Activated naive CD4-positive, alpha-beta T cell treated with anti-CD3 and anti-CD28 coated beads, Interleukin-2, amount 10 ng/mL, durations not matched to agents 7 days and 5 days (primary cell): ENCODE measurements around the gene ZNF296.

Experiments
- CTCF ChIA-PET: fragments of 350-600 bp; sonication (Branson Sonifier 250); formaldehyde crosslinking; loops from one replicate; lab custom pipeline; 2021; ENCODE audit warnings: antibody characterized with exemption; lab: Charles Lee
- DNase-seq: peaks from one replicate; pipeline ENCODE4 v3.0.0-alpha.2; 2020
- H3K27ac Mint-ChIP-seq: one replicate; pipeline ENCODE4 v1.8.0; 2021; ENCODE audit warnings: mild to moderate bottlenecking, moderate library complexity, mixed read lengths
- H3K27me3 Mint-ChIP-seq: one replicate; pipeline ENCODE4 v1.8.0; 2021; ENCODE audit warnings: mild to moderate bottlenecking, mixed read lengths
- H3K36me3 Mint-ChIP-seq: one replicate; pipeline ENCODE4 v1.8.0; 2021; ENCODE audit warnings: mixed read lengths
- H3K4me1 Mint-ChIP-seq: one replicate; pipeline ENCODE4 v1.8.0; 2021; ENCODE audit warnings: mixed read lengths
- H3K4me3 Mint-ChIP-seq: one replicate; pipeline ENCODE4 v1.8.0; 2021; ENCODE audit warnings: mild to moderate bottlenecking, moderate library complexity, mixed read lengths
- H3K9me3 Mint-ChIP-seq: one replicate; pipeline ENCODE4 v1.8.0; 2021; ENCODE audit warnings: mixed read lengths

Gene ZNF296

DNA sequence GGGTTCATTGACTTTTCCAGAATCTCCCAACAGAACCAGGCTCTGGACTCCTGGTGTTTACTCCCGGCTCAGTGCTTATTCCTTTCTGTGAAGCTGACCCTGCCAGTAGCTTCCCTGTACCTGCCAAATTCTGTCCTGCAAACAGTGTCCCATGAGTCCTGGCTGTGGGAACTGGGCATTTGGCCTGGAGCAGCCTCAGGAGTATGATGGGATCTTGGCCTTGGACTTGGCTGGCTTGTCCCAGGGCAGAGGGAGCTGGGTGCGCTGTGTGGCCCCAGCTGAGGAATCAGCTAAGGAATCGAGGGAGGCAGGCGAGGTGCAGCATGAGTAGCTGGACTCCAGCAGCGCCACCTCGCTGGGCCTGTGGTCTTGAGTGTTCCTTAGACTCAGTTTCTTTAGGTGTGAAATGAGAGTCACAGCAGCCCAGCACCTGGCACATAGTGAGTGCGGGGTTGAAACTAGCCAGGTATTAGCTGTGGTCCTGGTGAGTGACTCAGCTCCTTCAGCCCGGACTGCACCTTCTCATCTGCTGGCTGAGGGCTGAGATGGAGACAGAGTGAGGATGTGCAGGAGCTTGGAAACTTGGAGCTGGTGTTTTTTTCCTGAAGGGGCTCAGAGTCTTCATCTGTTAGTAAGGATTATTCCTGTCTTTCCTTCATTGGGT is 27.1 kb downstream of the ZNF296 start:
- CTCF ChIA-PET: interaction anchor here (0.6 to 3.1 kb wide), 3 partner anchors 10 to 70 kb away, joined by 3 to 18 read pairs (median 6); no protein-coding TSS in a partner anchor
- no peak overlapping the region for H3K27ac Mint-ChIP-seq
- no peaks in the 10 kb centered on the region for H3K27me3 Mint-ChIP-seq
- H3K9me3 Mint-ChIP-seq: no peaks in the 10 kb centered on the region
- peaks cover 29% of the 10 kb centered on the region for H3K4me1 Mint-ChIP-seq
- peaks cover 32% of the 10 kb centered on the region for H3K36me3 Mint-ChIP-seq
- no peak overlapping the region for H3K4me3 Mint-ChIP-seq
- no peak for DNase-seq

DNA sequence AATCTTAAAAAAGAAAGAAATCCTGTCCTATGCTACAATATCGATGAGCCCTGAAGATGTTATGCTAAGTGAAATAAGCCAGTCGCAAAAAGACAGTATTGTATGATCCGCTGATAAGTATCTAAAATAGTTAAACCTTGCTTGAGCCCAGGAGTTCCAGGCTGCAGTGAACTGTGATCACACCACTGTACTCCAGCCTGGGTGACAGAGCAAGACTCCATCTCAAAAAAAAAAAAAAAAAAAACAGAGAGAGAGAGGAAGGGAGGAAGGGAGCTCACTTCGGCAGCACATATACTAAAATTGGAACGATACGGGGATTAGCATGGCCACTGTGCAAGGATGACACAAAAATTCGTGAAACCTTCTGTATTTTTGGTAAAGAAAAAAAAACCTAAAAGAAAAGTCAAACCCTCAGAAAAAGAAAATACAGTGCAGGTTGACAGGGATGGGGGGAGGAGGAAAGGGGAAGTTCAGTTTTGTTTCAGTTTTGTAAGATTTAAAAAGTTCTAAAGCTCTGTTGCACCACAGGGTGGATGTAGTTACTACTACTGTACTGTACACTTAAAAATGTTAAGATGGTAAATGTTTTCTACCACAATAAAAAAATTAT is 29.0 kb downstream of the ZNF296 start:
- Mint-ChIP-seq H3K27ac (peak overlapping the region; percentile 86), H3K27me3 (no peaks in the 10 kb centered on the region), H3K4me1 (peaks cover 29% of the 10 kb centered on the region), H3K9me3 (no peaks in the 10 kb centered on the region), H3K36me3 (peaks cover 22% of the 10 kb centered on the region), H3K4me3 (peak overlapping the region; percentile 66)
- CTCF ChIA-PET: interaction anchor here (0.7 to 1.1 kb wide), 3 partner anchors 8 to 47 kb away, joined by 3 to 4 read pairs (median 4); partner anchors contain the start of gene CLASRP
- no peak for DNase-seq

GRCh38 chr19:45046355-45046754 is 29.9 kb downstream of the ZNF296 start:
- CTCF ChIA-PET: interaction anchor here (3.1 kb wide), 1 partner anchor 13 kb away, joined by 13 read pairs; no protein-coding TSS in a partner anchor

DNA sequence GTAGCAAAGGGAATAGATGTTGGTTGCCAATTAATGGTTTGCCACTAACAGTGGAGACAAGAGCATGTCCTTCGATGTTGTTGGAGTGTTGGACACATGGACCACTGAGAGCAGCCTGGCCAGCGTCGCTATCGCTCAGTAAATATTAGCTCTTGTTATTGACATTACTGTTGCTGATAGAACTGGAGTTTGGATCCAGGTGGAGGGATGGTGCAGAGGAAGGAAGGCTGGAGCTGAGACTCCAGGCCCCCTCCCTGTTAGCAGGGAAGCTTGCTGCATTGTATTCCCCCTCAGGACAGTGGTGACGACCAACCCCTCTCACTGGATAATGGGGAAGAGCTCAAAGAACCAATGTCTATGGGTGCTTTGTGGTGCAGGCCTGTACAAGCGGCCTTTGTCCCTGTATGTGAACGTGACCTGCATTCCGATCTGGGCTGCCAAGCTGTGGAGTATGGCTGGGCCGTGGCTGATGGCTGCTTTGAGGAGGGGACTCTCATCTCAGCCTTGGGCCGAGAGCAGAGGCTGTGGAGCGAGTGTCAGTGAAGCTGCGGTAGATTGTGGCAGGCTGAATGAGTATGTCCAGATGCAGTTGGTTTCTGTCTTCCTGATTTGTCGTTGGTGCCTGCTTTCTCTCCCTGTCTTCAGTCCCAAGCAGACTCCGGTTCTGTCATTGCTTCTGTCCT is 30.5 kb downstream of the ZNF296 start:
- CTCF ChIA-PET: interaction anchor here (0.5 to 3.1 kb wide), 2 partner anchors 13 to 144 kb away, joined by 3 to 13 read pairs; no protein-coding TSS in a partner anchor
- H3K4me3 Mint-ChIP-seq: no peak overlapping the region
- no peak for DNase-seq
- no peak overlapping the region for H3K27ac Mint-ChIP-seq
- H3K9me3 Mint-ChIP-seq: no peaks in the 10 kb centered on the region
- H3K27me3 Mint-ChIP-seq: no peaks in the 10 kb centered on the region
- peaks cover 29% of the 10 kb centered on the region for H3K36me3 Mint-ChIP-seq
- H3K4me1 Mint-ChIP-seq: peaks cover 40% of the 10 kb centered on the region

More at GRCh38 chr19:45046355-45046754, 29.9 kb downstream of the ZNF296 start:
- no peak for DNase-seq
- Mint-ChIP-seq H3K27ac (no peak overlapping the region), H3K27me3 (no peaks in the 10 kb centered on the region), H3K4me3 (no peak overlapping the region), H3K4me1 (peaks cover 38% of the 10 kb centered on the region), H3K9me3 (no peaks in the 10 kb centered on the region), H3K36me3 (peaks cover 27% of the 10 kb centered on the region)

- Mint-ChIP-seq H3K4me1 (peaks cover 45% of the 10 kb centered on the region), H3K27ac (no peak overlapping the region), H3K9me3 (no peaks in the 10 kb centered on the region), H3K36me3 (peaks cover 32% of the 10 kb centered on the region), H3K4me3 (peak overlapping the region; percentile 19), H3K27me3 (no peaks in the 10 kb centered on the region)
- CTCF ChIA-PET: interaction anchor here (5.1 kb wide), 1 partner anchor 19 kb away, joined by 22 read pairs; no protein-coding TSS in a partner anchor
- no peak for DNase-seq
Observed at GRCh38 chr19:45041125-45041524, 35.2 kb downstream of the ZNF296 start.

DNA sequence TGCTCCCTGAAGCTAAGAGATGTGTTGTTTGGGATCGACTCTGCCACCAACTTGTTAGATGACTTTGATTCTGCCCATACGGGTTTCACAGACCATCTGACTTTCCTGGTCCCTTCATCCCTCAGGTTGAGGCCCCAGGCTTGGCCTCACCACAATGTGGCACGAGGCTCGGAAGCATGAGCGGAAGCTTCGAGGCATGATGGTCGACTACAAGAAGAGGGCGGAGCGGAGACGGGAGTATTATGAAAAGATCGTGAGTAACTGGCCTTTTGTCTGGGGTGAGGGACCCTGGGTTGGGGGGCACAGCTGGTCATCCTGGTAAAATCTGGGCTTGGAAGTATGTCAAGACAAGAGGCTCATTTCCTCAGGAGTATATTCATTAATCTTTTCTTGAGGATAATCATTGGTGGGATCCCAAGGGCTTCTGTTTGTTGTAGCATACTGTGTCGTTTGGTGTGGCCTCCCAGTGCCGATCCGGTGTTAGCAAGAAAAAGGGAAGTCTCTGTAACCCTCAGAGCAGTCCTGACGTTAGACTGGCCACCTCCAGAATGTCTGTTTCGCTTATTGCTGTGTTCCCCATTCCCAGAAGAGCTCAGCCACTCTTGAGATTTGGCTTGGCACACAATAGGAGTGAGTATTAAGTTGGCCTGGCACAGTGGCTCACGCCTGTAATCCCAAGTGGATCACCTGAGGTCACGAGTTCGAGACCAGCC is 36.1 kb downstream of the ZNF296 start:
- DNase-seq: no peak
- peaks cover 37% of the 10 kb centered on the region for H3K4me1 Mint-ChIP-seq
- H3K4me3 Mint-ChIP-seq: peak overlapping the region; percentile 99
- no peaks in the 10 kb centered on the region for H3K27me3 Mint-ChIP-seq
- peak overlapping the region; percentile 99 for H3K27ac Mint-ChIP-seq
- no peaks in the 10 kb centered on the region for H3K9me3 Mint-ChIP-seq
- peaks cover 32% of the 10 kb centered on the region for H3K36me3 Mint-ChIP-seq
- CTCF ChIA-PET: interaction anchor here (0.5 to 5.1 kb wide), 5 partner anchors 7 to 883 kb away, joined by 3 to 22 read pairs (median 3); no protein-coding TSS in a partner anchor

- CTCF ChIA-PET: interaction anchor here (0.5 to 5.1 kb wide), 7 partner anchors 8 to 882 kb away, joined by 3 to 22 read pairs (median 3); no protein-coding TSS in a partner anchor
- no peaks in the 10 kb centered on the region for H3K27me3 Mint-ChIP-seq
- H3K36me3 Mint-ChIP-seq: peaks cover 33% of the 10 kb centered on the region
Observed at GRCh38 chr19:45038931-45039893, 37.1 kb downstream of the ZNF296 start, which contains the start of gene CLASRP. CLASRP (plus strand) TSS chr19:45039045; CDS start chr19:45040213, 1,168 bp downstream.

GRCh38 chr19:45037393-45038169 is 38.7 kb downstream of the ZNF296 start:
- CTCF ChIA-PET: no interaction called here
- DNase-seq: no peak
- no peak overlapping the region for H3K27ac Mint-ChIP-seq
- no peaks in the 10 kb centered on the region for H3K27me3 Mint-ChIP-seq
- H3K36me3 Mint-ChIP-seq: peaks cover 38% of the 10 kb centered on the region
- H3K4me3 Mint-ChIP-seq: peak overlapping the region; percentile 15
- H3K9me3 Mint-ChIP-seq: no peaks in the 10 kb centered on the region
- H3K4me1 Mint-ChIP-seq: peaks cover 35% of the 10 kb centered on the region

More at GRCh38 chr19:45038931-45039893, 37.1 kb downstream of the ZNF296 start, which contains the start of gene CLASRP:
- Mint-ChIP-seq H3K9me3 (no peaks in the 10 kb centered on the region), H3K4me1 (peaks cover 35% of the 10 kb centered on the region), H3K4me3 (peak within 1 kb of the TSS; percentile 99), H3K27ac (peak within 1 kb of the TSS; percentile 99)
- peak; percentile 92 for DNase-seq

DNA sequence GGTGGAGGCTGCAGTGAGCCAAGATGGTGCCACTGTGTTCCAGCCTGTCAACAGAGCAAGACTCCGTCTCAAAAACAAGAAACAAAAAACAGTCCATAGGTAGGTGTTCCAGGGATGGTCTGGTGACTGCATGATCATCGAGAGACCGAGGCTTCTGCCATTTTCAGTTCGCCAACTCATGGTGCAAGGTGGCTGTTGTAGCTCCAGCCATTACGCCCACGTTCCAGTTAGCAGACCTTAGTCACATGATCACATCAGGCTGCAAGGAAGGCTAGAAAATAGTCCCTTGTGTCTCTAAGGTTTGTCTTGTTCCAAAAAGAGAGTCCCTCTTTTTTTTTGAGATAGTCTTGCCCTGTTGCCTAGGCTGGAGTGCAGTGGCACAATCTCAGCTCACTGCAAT is 40.5 kb downstream of the ZNF296 start:
- CTCF ChIA-PET: no interaction called here
- no peaks in the 10 kb centered on the region for H3K9me3 Mint-ChIP-seq
- H3K4me1 Mint-ChIP-seq: peaks cover 24% of the 10 kb centered on the region
- no peaks in the 10 kb centered on the region for H3K27me3 Mint-ChIP-seq
- peaks cover 35% of the 10 kb centered on the region for H3K36me3 Mint-ChIP-seq
- DNase-seq: no peak
- no peak overlapping the region for H3K27ac Mint-ChIP-seq
- H3K4me3 Mint-ChIP-seq: no peak overlapping the region

GRCh38 chr19:45032421-45032820 is 43.9 kb downstream of the ZNF296 start:
- no peaks in the 10 kb centered on the region for H3K9me3 Mint-ChIP-seq
- no peak for DNase-seq
- H3K36me3 Mint-ChIP-seq: peaks cover 32% of the 10 kb centered on the region
- H3K27ac Mint-ChIP-seq: no peak overlapping the region
- H3K27me3 Mint-ChIP-seq: no peaks in the 10 kb centered on the region
- H3K4me3 Mint-ChIP-seq: no peak overlapping the region
- H3K4me1 Mint-ChIP-seq: no peaks in the 10 kb centered on the region
- CTCF ChIA-PET: no interaction called here

- Mint-ChIP-seq H3K9me3 (no peaks in the 10 kb centered on the region), H3K36me3 (peaks cover 39% of the 10 kb centered on the region), H3K4me3 (no peak overlapping the region), H3K27me3 (no peaks in the 10 kb centered on the region), H3K4me1 (no peaks in the 10 kb centered on the region), H3K27ac (no peak overlapping the region)
- no peak for DNase-seq
- CTCF ChIA-PET: no interaction called here
Observed at GRCh38 chr19:45030825-45031224, 45.5 kb downstream of the ZNF296 start.

- H3K4me3 Mint-ChIP-seq: no peak overlapping the region
- DNase-seq: no peak
- H3K27me3 Mint-ChIP-seq: no peaks in the 10 kb centered on the region
- H3K9me3 Mint-ChIP-seq: no peaks in the 10 kb centered on the region
- no peaks in the 10 kb centered on the region for H3K4me1 Mint-ChIP-seq
- H3K36me3 Mint-ChIP-seq: peaks cover 27% of the 10 kb centered on the region
- CTCF ChIA-PET: interaction anchor here (1.3 kb wide), 1 partner anchor 32 kb away, joined by 4 read pairs; no protein-coding TSS in a partner anchor
- no peak overlapping the region for H3K27ac Mint-ChIP-seq
Observed at GRCh38 chr19:45027371-45027770, 48.9 kb downstream of the ZNF296 start.
